ENCODE data around the gene ENTPD7. TPM values are rescaled to one million over a fixed set of nuclear protein-coding genes. Genes with fewer than 3 reads are reported as not detected.
"Not testable (repeated sequence)": the region's sequence is repeated elsewhere in the genome, so short reads cannot be mapped to it uniquely, and the experiment has no call there.

Gene ENTPD7
- total RNA-seq, 1 donor from 2014 or later, result 16.5 TPM

DNA sequence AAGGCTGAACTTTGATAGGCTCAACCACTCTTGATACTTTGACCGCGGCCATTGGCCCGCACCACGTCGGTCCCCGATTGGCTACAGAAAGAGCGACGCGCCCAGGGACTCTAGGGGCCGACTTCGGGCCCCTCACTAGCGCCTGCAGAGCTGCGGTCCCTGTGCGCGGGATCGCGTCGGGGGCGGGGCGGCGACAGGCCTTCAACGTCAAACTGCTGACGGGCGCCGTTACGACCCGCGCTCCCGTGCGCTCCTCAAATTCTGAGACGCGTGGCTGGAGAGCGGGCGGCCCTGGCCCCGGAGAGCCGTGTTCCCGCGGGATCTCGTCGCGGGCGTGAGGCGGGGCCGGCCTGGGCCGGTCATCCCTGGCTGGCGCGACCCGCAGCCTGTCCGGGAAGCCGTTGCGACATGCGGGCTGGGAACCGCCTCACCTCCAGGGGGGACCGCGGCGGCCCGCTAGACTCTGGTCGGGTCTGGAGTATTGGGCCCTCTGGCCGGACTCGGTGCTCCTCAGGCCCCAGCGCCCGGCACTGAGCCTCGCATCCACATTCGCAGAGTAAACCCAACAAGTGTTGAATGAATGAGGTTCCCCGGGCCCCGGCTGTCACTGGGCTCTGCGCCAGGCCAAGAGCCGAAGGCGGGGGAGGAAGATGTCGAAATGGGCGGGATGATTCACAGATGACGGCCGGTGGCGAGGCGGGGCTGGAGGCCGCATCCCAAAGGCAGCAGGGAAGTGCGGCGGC, 38.4 kb upstream of the ENTPD7 start:
- Mint-ChIP-seq H3K9me3 (ENCODE audit: unreplicated experiment) (no peaks in the 10 kb centered on the region), H3K36me3 (ENCODE audit: low read depth, unreplicated experiment) (peaks cover 5% of the 10 kb centered on the region), H3K27ac (ENCODE audit: unreplicated experiment) (peak overlapping the region; percentile 87), H3K4me1 (ENCODE audit: unreplicated experiment) (peaks cover 19% of the 10 kb centered on the region), H3K27me3 (ENCODE audit: unreplicated experiment) (peaks cover 10% of the 10 kb centered on the region), H3K4me3 (ENCODE audit: unreplicated experiment) (peak overlapping the region; percentile 94)
- TF ChIP-seq, protein P1, sequence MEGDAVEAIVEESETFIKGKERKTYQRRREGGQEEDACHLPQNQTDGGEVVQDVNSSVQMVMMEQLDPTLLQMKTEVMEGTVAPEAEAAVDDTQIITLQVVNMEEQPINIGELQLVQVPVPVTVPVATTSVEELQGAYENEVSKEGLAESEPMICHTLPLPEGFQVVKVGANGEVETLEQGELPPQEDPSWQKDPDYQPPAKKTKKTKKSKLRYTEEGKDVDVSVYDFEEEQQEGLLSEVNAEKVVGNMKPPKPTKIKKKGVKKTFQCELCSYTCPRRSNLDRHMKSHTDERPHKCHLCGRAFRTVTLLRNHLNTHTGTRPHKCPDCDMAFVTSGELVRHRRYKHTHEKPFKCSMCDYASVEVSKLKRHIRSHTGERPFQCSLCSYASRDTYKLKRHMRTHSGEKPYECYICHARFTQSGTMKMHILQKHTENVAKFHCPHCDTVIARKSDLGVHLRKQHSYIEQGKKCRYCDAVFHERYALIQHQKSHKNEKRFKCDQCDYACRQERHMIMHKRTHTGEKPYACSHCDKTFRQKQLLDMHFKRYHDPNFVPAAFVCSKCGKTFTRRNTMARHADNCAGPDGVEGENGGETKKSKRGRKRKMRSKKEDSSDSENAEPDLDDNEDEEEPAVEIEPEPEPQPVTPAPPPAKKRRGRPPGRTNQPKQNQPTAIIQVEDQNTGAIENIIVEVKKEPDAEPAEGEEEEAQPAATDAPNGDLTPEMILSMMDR (IDR thresholded peaks at IDR 0.05; ENCODE audit: unreplicated experiment), result peak; percentile 28
- peak; percentile 85 for DNase-seq (ENCODE audit: low spot score)

DNA sequence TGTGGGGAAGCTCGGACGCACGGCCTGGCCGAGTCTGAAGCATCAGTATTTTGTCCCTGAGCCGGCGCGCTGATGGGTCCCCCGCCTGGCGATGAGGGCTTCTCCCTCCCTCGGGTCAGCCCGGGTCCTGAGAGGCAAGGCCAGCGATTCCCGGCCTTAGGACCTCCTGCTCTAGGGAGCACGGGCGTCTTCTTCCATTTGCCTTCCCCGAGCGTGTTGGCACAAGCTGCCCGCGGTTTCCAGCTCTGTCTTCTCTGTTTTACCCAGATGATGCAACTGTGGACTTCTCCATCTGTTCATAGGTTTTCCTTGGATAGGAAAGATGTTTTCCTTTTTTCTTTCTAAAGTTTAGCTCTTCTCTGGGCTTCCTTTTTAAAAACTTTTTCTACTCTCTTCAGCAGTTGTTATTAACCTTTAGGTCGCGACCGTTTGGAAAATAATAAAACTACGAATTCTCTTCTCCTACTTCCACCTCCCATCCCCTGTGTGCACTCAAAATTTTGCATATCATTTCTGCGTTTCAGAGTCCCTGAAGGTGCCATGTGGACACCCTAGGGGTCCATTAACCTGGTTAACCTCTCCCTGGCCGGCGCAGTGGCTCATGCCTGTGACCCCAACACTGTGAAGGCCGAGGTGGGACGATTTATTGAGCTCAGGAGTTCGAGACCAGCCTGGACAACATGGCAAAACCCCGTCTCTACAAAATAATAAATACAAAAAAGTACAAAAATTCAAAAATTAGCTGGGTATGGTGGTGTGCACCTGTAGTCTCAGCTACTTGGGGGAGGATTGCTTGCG, 37.7 kb upstream of the ENTPD7 start:
- Mint-ChIP-seq H3K9me3 (ENCODE audit: unreplicated experiment) (no peaks in the 10 kb centered on the region), H3K36me3 (ENCODE audit: low read depth, unreplicated experiment) (peaks cover 5% of the 10 kb centered on the region), H3K4me3 (ENCODE audit: unreplicated experiment) (peak overlapping the region; percentile 91), H3K4me1 (ENCODE audit: unreplicated experiment) (peaks cover 19% of the 10 kb centered on the region), H3K27me3 (ENCODE audit: unreplicated experiment) (peaks cover 10% of the 10 kb centered on the region), H3K27ac (ENCODE audit: unreplicated experiment) (peak overlapping the region; percentile 87)
- TF ChIP-seq, protein P1 (IDR thresholded peaks at IDR 0.05; ENCODE audit: unreplicated experiment), result peak; percentile 3
- no peak for DNase-seq (ENCODE audit: low spot score)

- no peak for DNase-seq (ENCODE audit: low spot score)
- Mint-ChIP-seq H3K4me3 (ENCODE audit: unreplicated experiment) (no peak overlapping the region), H3K36me3 (ENCODE audit: low read depth, unreplicated experiment) (peaks cover 5% of the 10 kb centered on the region), H3K27me3 (ENCODE audit: unreplicated experiment) (peaks cover 10% of the 10 kb centered on the region), H3K9me3 (ENCODE audit: unreplicated experiment) (no peaks in the 10 kb centered on the region), H3K4me1 (ENCODE audit: unreplicated experiment) (peaks cover 13% of the 10 kb centered on the region), H3K27ac (ENCODE audit: unreplicated experiment) (no peak overlapping the region)
- TF ChIP-seq, protein P1 (IDR thresholded peaks at IDR 0.05; ENCODE audit: unreplicated experiment), result no peak
These were observed 35.4 kb upstream of the ENTPD7 start for GRCh38 chr10:99623919-99624318.

DNA sequence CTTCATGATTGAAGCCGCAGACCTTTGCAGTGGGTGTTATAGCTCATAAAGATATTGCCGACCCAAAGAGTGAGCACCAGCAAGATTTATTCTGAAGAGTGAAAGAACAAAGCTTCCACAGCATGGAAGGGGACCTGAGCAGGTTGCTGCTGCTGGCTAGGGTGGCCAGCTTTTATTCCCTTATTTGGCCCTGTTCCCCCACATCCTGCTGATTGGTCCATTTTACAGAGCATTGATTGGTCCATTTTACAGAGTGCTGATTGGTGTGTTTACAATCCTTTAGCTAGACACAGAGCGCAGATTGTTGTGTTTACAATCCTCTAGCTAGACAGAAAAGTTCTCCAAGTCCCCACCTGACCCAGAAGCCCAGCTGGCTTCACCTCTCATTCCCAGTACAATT, 34.2 kb upstream of the ENTPD7 start:
- H3K27me3 Mint-ChIP-seq (ENCODE audit: unreplicated experiment), result peaks cover 10% of the 10 kb centered on the region
- not testable (repeated sequence) for H3K4me1 Mint-ChIP-seq (ENCODE audit: unreplicated experiment); H3K36me3 Mint-ChIP-seq (ENCODE audit: low read depth, unreplicated experiment); H3K9me3 Mint-ChIP-seq (ENCODE audit: unreplicated experiment); DNase-seq (ENCODE audit: low spot score); H3K4me3 Mint-ChIP-seq (ENCODE audit: unreplicated experiment); H3K27ac Mint-ChIP-seq (ENCODE audit: unreplicated experiment)

DNA sequence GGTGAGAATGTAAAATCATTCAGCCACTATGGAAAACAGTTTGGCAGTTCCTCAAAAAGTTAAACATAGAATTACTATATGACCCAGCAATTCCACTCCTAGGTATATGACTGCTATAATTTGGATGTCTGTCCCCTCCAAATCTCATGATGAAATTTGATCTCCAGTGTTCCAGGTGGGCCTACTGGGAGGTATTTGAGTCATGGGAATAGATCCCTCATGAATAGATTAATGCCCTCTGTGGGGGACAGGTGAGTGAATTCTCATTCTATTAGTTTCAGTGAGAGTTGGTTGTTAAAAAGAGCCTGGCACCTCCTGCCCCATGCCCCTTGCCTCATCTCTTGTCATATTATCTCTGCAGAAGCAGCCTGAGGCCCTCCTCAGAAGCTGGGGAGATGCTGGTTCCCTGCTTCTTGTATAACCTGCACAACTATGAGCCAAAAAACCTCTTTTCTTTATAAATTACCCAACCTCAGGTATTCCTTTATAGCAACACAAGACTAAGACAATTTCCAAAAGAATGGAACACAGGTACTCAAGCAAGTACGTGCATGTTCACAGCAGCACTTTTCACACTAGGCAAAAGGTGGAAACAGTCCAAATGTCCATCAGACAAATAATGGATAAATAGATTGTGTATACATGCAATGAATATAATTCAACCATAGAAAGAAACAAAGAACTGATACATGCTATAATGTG, 30.2 kb upstream of the ENTPD7 start:
- Mint-ChIP-seq H3K9me3 (ENCODE audit: unreplicated experiment) (no peaks in the 10 kb centered on the region), H3K27me3 (ENCODE audit: unreplicated experiment) (no peaks in the 10 kb centered on the region), H3K4me3 (ENCODE audit: unreplicated experiment) (no peak overlapping the region), H3K27ac (ENCODE audit: unreplicated experiment) (no peak overlapping the region), H3K36me3 (ENCODE audit: low read depth, unreplicated experiment) (no peaks in the 10 kb centered on the region), H3K4me1 (ENCODE audit: unreplicated experiment) (no peaks in the 10 kb centered on the region)
- no peak for DNase-seq (ENCODE audit: low spot score)
- TF ChIP-seq, protein P1 (IDR thresholded peaks at IDR 0.05; ENCODE audit: unreplicated experiment), result no peak

Data from endothelial cell (in vitro differentiated cells).